LNCAP (cell line): ENCODE measurements around the gene AJM1.

Source experiments
- TF ChIP-seq, protein P1 (sequence below): fragments of 450-650 bp; IDR thresholded peaks from 2 replicates; pipeline ENCODE4 v1.5.1; 2017; ENCODE audit warnings: mild to moderate bottlenecking

AJM1 gene

GRCh38 chr9:136847826-136848392 lies 5.6 kb downstream of the AJM1 start:
- TF ChIP-seq, protein P1, sequence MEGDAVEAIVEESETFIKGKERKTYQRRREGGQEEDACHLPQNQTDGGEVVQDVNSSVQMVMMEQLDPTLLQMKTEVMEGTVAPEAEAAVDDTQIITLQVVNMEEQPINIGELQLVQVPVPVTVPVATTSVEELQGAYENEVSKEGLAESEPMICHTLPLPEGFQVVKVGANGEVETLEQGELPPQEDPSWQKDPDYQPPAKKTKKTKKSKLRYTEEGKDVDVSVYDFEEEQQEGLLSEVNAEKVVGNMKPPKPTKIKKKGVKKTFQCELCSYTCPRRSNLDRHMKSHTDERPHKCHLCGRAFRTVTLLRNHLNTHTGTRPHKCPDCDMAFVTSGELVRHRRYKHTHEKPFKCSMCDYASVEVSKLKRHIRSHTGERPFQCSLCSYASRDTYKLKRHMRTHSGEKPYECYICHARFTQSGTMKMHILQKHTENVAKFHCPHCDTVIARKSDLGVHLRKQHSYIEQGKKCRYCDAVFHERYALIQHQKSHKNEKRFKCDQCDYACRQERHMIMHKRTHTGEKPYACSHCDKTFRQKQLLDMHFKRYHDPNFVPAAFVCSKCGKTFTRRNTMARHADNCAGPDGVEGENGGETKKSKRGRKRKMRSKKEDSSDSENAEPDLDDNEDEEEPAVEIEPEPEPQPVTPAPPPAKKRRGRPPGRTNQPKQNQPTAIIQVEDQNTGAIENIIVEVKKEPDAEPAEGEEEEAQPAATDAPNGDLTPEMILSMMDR, result no peak

GRCh38 chr9:136848393-136849037 lies 6.2 kb downstream of the AJM1 start:
- TF ChIP-seq, protein P1, result no peak

DNA sequence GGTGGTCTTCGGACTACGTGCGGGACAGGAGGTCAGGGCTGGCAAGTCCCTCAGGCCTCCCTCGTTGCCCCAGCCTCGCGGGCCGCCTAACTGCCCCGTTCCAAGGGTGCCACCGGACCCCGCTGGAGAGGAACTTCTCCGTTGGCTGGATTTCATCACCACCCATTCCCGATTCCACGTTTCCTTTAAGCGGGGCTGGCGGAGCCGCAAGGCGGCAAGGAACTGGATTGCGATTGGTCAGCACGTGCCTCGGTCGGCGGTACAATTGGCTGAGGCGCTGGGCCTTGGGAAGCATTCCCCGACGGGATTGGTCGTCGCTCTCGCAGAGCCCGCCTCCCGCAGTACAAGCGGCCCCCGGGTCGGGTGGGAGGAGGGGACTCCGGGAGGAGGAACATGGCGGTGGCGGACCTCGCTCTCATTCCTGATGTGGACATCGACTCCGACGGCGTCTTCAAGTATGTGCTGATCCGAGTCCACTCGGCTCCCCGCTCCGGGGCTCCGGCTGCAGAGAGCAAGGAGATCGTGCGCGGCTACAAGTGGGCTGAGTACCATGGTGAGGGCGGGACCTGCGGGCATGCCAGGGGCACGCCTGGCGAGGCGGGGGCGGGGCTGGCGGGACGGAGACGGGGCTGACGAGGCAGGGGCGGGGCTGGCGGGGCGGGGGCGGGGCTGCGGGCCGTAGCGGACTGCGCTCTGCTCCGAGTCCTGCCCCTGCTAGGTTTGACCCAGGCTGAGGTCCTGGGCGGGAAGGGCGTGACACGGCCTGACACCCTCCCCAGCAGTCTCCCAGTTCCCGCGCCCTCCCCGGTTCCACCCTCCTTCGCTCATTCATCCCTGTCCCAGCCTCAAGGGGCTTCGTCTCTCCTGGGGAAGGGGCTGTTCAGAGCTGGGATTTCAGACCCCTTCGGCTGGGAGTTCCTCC lies 7.0 kb downstream of the AJM1 start, which contains the start of gene PHPT1:
PHPT1 (plus strand) TSS at position 372 of the 922 bp plus-strand sequence; CDS start at position 394, 22 bp downstream.
- TF ChIP-seq, protein P1, result no peak

GRCh38 chr9:136849960-136850865 lies 7.9 kb downstream of the AJM1 start:
- TF ChIP-seq, protein P1, result no peak

DNA sequence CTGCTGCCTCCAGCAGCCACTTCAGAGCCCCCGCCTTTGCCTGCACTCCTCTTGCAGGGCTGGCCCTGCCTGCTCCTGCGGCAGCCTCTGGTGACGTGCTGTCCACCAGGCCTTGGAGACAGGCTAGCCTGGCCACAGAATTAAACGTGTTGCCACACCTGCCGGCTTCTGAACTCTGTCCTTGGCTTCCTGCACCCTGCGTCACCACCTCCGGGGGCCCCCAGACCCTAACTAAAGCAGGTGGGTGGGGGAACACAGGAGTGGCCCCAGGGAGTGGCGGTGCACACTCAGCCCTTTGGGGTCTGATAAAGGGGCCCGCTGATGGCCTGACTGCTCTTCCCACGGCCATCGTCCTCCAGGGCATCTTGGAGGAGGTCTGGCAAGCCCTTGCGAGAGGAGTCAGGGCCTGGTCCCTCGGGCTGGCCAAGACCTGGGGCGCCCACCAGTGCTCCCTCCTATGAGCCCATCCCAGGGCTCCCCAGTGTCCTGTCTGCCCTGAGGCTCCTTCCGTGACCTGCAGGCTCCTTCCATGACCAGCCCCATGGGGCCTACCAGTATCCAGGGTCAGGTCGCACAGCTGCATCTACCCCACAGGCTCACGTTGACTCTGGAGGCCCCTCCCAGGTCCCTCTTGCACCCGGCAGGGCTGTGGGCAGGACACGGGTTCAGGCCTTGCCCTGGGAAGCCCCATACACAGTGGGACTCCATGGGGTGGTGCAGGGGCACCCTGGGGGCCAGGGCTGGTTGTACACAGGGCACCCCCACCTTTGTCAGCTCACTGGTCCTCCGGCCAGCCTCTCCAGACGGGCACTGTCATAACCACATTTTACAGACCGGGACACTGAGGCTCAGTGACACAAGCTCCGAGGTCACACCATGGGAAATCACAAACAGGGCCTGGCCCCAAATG lies 8.8 kb downstream of the AJM1 start:
- TF ChIP-seq, protein P1, result no peak

DNA sequence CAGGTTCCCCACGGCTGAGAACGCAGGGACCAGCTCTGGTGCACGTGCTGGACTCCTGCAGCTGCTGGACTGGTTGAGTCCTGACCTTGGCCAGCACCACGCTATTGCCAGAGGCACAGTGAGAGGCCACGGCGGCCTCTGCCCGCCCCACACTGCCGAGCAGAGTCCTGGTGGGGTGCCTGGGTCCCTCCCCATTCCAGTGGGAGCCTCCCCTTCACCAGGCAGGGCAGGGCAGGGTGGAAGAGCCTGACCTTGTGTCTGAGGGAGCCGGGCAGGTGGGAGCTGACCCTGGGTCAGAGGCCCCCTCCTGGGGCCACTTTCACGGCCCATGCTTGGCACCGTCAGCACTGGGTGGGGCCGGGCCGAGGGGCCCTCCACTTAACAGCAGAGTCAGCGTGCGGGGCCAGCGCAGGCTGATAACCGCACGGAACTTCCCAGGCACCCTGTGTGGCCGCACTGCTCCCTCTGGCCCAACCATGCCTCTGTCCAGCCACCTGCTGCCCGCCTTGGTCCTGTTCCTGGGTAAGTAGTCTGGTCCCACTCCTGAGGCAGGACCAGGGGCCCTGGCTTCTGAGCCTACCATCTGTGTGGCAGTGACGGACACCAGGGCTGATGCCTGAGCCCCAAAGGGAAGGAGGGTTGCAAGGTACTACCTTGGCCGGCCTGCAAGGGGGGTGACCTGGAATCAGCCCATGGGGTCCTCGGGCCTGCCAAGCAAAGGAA lies 9.8 kb downstream of the AJM1 start, which contains the start of gene MAMDC4:
MAMDC4 (plus strand) TSS at position 406 of the 723 bp plus-strand sequence; CDS start at position 477, 71 bp downstream.
- TF ChIP-seq, protein P1, result no peak
